WTC11 (cell line): ENCODE data around the gene RPL34. TPM values are rescaled to one million over a fixed set of nuclear protein-coding genes. Genes with fewer than 3 reads are reported as not detected.

Experiments used
- ATAC-seq: fragments of 200-7000 bp; cut with Tn5 transposase; 2 replicates; pipeline ENCODE4 v1.10.0; 2021; ENCODE audit warnings: mild to moderate bottlenecking, moderate library complexity
- CTCF ChIA-PET: fragments of 300-600 bp; sonication (Branson Sonifier 250); formaldehyde crosslinking; loops from one replicate; lab custom pipeline; 2021; ENCODE audit warnings: antibody characterized with exemption; lab: Charles Lee
- POLR2A ChIA-PET: fragments of 350-600 bp; sonication (Branson Sonifier 250); formaldehyde crosslinking; loops from one replicate; lab custom pipeline; 2021; ENCODE audit warnings: antibody characterized with exemption; lab: Charles Lee
- DNase-seq: peaks from one replicate; pipeline ENCODE4 v3.0.0; 2021; ENCODE audit warnings: low spot score
- H3K27ac Mint-ChIP-seq: 2 replicates; pipeline ENCODE4 v1.8.0; 2021; ENCODE audit warnings: mixed read lengths
- H3K27me3 Mint-ChIP-seq: 2 replicates; pipeline ENCODE4 v1.8.0; 2021; ENCODE audit warnings: low read depth, mild to moderate bottlenecking, moderate library complexity, mixed read lengths
- H3K36me3 Mint-ChIP-seq: 2 replicates; pipeline ENCODE4 v1.8.0; 2021; ENCODE audit warnings: mixed read lengths
- H3K4me1 Mint-ChIP-seq: 2 replicates; pipeline ENCODE4 v1.8.0; 2022; ENCODE audit warnings: mixed read lengths
- H3K4me3 Mint-ChIP-seq: 2 replicates; pipeline ENCODE4 v1.8.0; 2021; ENCODE audit warnings: mild to moderate bottlenecking, moderate library complexity, mixed read lengths
- H3K9me3 Mint-ChIP-seq: 2 replicates; pipeline ENCODE4 v1.8.0; 2021; ENCODE audit warnings: mixed read lengths
- CREB1 ChIP-seq: sonication (generic); formaldehyde crosslinking; IDR thresholded peaks from 2 replicates; pipeline ENCODE4 v1.8.0; 2023; ENCODE audit warnings: mild to moderate bottlenecking, missing genetic modification reagents
- EMX1 ChIP-seq: fragments of 250-450 bp; sonication (Bioruptor Pico); IDR thresholded peaks from 2 replicates; pipeline ENCODE4 v1.8.0; 2021; ENCODE audit warnings: mild to moderate bottlenecking
- FOXK1 ChIP-seq: sonication (generic); formaldehyde crosslinking; IDR thresholded peaks from 2 replicates; pipeline ENCODE4 v1.8.0; 2022; ENCODE audit warnings: mild to moderate bottlenecking, moderate library complexity, missing genetic modification reagents
- GRHL2 ChIP-seq: fragments of 250-450 bp; sonication (Bioruptor Pico); IDR thresholded peaks from 2 replicates; pipeline ENCODE4 v1.8.0; 2022; ENCODE audit warnings: mild to moderate bottlenecking, moderate library complexity; ENCODE audit not compliant: insufficient replicate concordance, severe bottlenecking
- IRF2 ChIP-seq: sonication (generic); formaldehyde crosslinking; IDR thresholded peaks from 2 replicates; pipeline ENCODE4 v1.8.0; 2022; ENCODE audit warnings: low read depth, missing genetic modification reagents, borderline replicate concordance
- JAZF1 ChIP-seq: fragments of 250-450 bp; sonication (Bioruptor Pico); IDR thresholded peaks from 2 replicates; pipeline ENCODE4 v1.9.0; 2021; ENCODE audit warnings: moderate library complexity, mild to moderate bottlenecking, inconsistent platforms
- KAT7 ChIP-seq: sonication (generic); formaldehyde crosslinking; IDR thresholded peaks from 2 replicates; pipeline ENCODE4 v1.8.1; 2023; ENCODE audit warnings: missing genetic modification reagents, mild to moderate bottlenecking, borderline replicate concordance
- RORB ChIP-seq: fragments of 250-450 bp; sonication (Bioruptor Pico); IDR thresholded peaks from 2 replicates; pipeline ENCODE4 v1.9.0; 2021; ENCODE audit warnings: mild to moderate bottlenecking
- SMAD3 ChIP-seq: sonication (generic); formaldehyde crosslinking; IDR thresholded peaks from 2 replicates; pipeline ENCODE4 v1.8.0; 2022; ENCODE audit warnings: missing genetic modification reagents, mild to moderate bottlenecking, borderline replicate concordance
- SP1 ChIP-seq: sonication (generic); formaldehyde crosslinking; conservative IDR thresholded peaks from 2 replicates; pipeline ENCODE4 v1.8.1; 2022; ENCODE audit warnings: missing genetic modification reagents
- TCF7 ChIP-seq: sonication (generic); formaldehyde crosslinking; IDR thresholded peaks from 2 replicates; pipeline ENCODE4 v1.8.0; 2022; ENCODE audit warnings: mild to moderate bottlenecking, low read depth, missing genetic modification reagents, moderate library complexity
- TEAD1 ChIP-seq: sonication (generic); formaldehyde crosslinking; IDR thresholded peaks from 2 replicates; pipeline ENCODE4 v1.8.0; 2022; ENCODE audit warnings: mild to moderate bottlenecking, missing genetic modification reagents
- ZNF138 ChIP-seq: sonication (generic); formaldehyde crosslinking; conservative IDR thresholded peaks from 2 replicates; pipeline ENCODE4 v1.8.1; 2022; ENCODE audit warnings: mild to moderate bottlenecking, moderate library complexity, missing genetic modification reagents
- ZNF219 ChIP-seq: sonication (generic); formaldehyde crosslinking; IDR thresholded peaks from 2 replicates; pipeline ENCODE4 v1.8.0; 2023; ENCODE audit warnings: missing genetic modification reagents, mild to moderate bottlenecking, borderline replicate concordance
- ZNF671 ChIP-seq: fragments of 250-450 bp; sonication (Bioruptor Pico); IDR thresholded peaks from 2 replicates; pipeline ENCODE4 v1.8.0; 2021; ENCODE audit warnings: mild to moderate bottlenecking
- total RNA-seq: library from RNA; stranded (reverse); gene quantifications from 3 replicates; pipeline ENCODE4 v1.2.3, GENCODE V29; 2021
- TF ChIP-seq, protein P1 (sequence below): sonication (generic); formaldehyde crosslinking; conservative IDR thresholded peaks from 2 replicates; pipeline ENCODE4 v1.8.1; 2022; ENCODE audit warnings: mild to moderate bottlenecking, missing genetic modification reagents
- TF ChIP-seq, protein P2 (sequence below): sonication (generic); formaldehyde crosslinking; IDR thresholded peaks from 2 replicates; pipeline ENCODE4 v1.8.0; 2022; ENCODE audit warnings: mild to moderate bottlenecking, missing genetic modification reagents
- TF ChIP-seq, protein P3 (sequence below): sonication (generic); formaldehyde crosslinking; IDR thresholded peaks from 2 replicates; pipeline ENCODE4 v1.8.1; 2023; ENCODE audit warnings: mild to moderate bottlenecking, missing genetic modification reagents, moderate library complexity
- TF ChIP-seq, protein P4 (sequence below): sonication (generic); formaldehyde crosslinking; IDR thresholded peaks from 2 replicates; pipeline ENCODE4 v1.8.1; 2022; ENCODE audit warnings: mild to moderate bottlenecking, missing genetic modification reagents, moderate library complexity, borderline replicate concordance
- TF ChIP-seq, protein P5 (sequence below): sonication (generic); formaldehyde crosslinking; IDR thresholded peaks from 2 replicates; pipeline ENCODE4 v1.8.1; 2022; ENCODE audit warnings: low read depth, mild to moderate bottlenecking, moderate library complexity, missing genetic modification reagents, borderline replicate concordance
- TF ChIP-seq, protein P6 (sequence below): sonication (generic); formaldehyde crosslinking; IDR thresholded peaks from 2 replicates; pipeline ENCODE4 v1.8.0; 2022; ENCODE audit warnings: missing genetic modification reagents
- TF ChIP-seq, protein P7 (sequence below): sonication (generic); formaldehyde crosslinking; IDR thresholded peaks from 2 replicates; pipeline ENCODE4 v1.8.1; 2023; ENCODE audit warnings: mild to moderate bottlenecking, missing genetic modification reagents

Gene RPL34
- total RNA-seq, 1 experiment from 2014 or later, result 1,253 TPM

DNA sequence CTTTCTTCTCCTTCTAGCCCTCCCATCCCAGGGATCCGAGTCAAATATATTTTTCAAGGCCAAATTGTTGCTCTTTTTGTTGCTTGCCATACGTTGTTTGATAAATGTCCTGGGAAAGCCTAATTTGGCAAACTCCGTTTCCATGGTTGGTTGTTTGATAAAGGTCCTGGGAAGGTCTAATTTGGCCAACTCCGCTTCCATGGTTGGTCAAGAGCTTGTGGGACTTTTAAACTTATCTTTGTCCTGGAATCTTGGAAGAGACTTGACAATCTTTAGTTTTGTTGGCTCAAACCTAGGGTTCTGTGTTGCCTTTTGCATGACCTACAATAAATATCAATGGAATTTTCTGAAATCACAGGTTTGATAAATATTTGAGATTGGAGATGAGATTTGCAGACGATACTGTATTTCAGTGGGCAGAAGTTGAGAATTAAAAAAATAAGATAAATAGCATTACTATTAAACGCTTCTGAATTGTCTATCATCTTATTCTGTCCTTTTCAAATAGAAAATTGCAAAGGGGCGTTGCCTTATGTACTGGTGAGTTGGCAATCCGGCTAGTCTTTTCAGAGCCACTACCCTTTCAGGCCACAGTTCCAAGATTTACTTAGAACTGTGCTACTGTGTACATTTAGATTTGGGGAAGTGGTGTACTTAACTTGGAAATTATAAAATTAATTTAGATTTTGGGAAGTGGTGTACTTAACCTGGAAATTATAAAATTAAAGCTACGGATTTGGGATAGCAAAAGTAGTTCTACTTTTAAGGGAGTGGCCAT is 30.8 kb downstream of the RPL34 start:
- CTCF ChIA-PET, result interaction anchor here (1.2 kb wide), 1 partner anchor 124 kb away, joined by 3 read pairs; no protein-coding TSS in a partner anchor
- Mint-ChIP-seq H3K9me3 (no peaks in the 10 kb centered on the region), H3K27ac (peak overlapping the region; percentile 97), H3K4me1 (peaks cover 6% of the 10 kb centered on the region; the same call in 1 of the 2 replicates), H3K36me3 (peaks cover 13% of the 10 kb centered on the region), H3K4me3 (peak overlapping the region; percentile 96), H3K27me3 (no peaks in the 10 kb centered on the region)
- POLR2A ChIA-PET, result no interaction called here
- ATAC-seq, result no peak
- DNase-seq, result no peak
- TF ChIP-seq GRHL2 (CRISPR knock-in tag), result no peak
- no peak for TF ChIP-seq FOXK1 (CRISPR knock-in tag)
- no peak for TF ChIP-seq RORB
- no peak for TF ChIP-seq ZNF671
- TF ChIP-seq KAT7, result no peak
- TF ChIP-seq IRF2 (CRISPR knock-in tag), result no peak
- TF ChIP-seq EMX1 (CRISPR knock-in tag), result no peak
- TF ChIP-seq JAZF1 (CRISPR knock-in tag), result no peak
- TF ChIP-seq SMAD3 (CRISPR knock-in tag), result no peak
- TF ChIP-seq, protein P1, sequence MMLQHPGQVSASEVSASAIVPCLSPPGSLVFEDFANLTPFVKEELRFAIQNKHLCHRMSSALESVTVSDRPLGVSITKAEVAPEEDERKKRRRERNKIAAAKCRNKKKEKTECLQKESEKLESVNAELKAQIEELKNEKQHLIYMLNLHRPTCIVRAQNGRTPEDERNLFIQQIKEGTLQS (CRISPR knock-in tag), result no peak
- no peak for TF ChIP-seq ZNF138 (CRISPR knock-in tag)
- no peak for TF ChIP-seq SP1 (CRISPR knock-in tag)
- TF ChIP-seq TCF7 (CRISPR knock-in tag), result no peak
- no peak for TF ChIP-seq ZNF219
- TF ChIP-seq, protein P2, sequence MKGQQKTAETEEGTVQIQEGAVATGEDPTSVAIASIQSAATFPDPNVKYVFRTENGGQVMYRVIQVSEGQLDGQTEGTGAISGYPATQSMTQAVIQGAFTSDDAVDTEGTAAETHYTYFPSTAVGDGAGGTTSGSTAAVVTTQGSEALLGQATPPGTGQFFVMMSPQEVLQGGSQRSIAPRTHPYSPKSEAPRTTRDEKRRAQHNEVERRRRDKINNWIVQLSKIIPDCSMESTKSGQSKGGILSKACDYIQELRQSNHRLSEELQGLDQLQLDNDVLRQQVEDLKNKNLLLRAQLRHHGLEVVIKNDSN (CRISPR knock-in tag), result no peak
- TF ChIP-seq, protein P3, sequence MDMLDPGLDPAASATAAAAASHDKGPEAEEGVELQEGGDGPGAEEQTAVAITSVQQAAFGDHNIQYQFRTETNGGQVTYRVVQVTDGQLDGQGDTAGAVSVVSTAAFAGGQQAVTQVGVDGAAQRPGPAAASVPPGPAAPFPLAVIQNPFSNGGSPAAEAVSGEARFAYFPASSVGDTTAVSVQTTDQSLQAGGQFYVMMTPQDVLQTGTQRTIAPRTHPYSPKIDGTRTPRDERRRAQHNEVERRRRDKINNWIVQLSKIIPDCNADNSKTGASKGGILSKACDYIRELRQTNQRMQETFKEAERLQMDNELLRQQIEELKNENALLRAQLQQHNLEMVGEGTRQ (CRISPR knock-in tag), result no peak
- TF ChIP-seq, protein P4, sequence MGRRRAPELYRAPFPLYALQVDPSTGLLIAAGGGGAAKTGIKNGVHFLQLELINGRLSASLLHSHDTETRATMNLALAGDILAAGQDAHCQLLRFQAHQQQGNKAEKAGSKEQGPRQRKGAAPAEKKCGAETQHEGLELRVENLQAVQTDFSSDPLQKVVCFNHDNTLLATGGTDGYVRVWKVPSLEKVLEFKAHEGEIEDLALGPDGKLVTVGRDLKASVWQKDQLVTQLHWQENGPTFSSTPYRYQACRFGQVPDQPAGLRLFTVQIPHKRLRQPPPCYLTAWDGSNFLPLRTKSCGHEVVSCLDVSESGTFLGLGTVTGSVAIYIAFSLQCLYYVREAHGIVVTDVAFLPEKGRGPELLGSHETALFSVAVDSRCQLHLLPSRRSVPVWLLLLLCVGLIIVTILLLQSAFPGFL (CRISPR knock-in tag), result no peak
- no peak for TF ChIP-seq CREB1

DNA sequence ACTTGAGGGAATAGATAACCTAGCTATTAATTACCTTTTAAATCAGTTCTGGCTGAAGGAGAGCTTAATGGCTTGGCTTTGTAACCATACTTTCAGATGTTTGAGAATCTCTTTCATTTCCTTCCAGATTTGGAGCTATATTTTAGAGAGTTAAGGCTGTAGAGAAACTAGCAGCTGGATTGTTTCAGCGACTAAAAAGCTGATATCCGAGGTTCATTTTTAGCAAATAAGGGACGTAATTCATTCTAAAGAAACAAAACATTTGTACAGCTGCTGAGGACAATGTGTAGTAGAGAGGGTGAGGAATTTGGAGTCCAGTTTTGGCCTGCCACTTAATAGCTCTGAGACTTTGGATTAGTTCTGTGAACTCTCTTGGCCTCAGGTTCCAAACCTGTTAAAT is 42.3 kb downstream of the RPL34 start:
- Mint-ChIP-seq H3K4me1 (no peaks in the 10 kb centered on the region), H3K4me3 (no peak overlapping the region), H3K27ac (no peak overlapping the region), H3K27me3 (no peaks in the 10 kb centered on the region), H3K9me3 (no peaks in the 10 kb centered on the region), H3K36me3 (peaks cover 46% of the 10 kb centered on the region)
- CTCF ChIA-PET, result no interaction called here
- ATAC-seq (no peak), DNase-seq (no peak)
- TF ChIP-seq, protein P5, sequence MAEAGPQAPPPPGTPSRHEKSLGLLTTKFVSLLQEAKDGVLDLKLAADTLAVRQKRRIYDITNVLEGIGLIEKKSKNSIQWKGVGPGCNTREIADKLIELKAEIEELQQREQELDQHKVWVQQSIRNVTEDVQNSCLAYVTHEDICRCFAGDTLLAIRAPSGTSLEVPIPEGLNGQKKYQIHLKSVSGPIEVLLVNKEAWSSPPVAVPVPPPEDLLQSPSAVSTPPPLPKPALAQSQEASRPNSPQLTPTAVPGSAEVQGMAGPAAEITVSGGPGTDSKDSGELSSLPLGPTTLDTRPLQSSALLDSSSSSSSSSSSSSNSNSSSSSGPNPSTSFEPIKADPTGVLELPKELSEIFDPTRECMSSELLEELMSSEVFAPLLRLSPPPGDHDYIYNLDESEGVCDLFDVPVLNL (CRISPR knock-in tag), result no peak
- TF ChIP-seq, protein P6, sequence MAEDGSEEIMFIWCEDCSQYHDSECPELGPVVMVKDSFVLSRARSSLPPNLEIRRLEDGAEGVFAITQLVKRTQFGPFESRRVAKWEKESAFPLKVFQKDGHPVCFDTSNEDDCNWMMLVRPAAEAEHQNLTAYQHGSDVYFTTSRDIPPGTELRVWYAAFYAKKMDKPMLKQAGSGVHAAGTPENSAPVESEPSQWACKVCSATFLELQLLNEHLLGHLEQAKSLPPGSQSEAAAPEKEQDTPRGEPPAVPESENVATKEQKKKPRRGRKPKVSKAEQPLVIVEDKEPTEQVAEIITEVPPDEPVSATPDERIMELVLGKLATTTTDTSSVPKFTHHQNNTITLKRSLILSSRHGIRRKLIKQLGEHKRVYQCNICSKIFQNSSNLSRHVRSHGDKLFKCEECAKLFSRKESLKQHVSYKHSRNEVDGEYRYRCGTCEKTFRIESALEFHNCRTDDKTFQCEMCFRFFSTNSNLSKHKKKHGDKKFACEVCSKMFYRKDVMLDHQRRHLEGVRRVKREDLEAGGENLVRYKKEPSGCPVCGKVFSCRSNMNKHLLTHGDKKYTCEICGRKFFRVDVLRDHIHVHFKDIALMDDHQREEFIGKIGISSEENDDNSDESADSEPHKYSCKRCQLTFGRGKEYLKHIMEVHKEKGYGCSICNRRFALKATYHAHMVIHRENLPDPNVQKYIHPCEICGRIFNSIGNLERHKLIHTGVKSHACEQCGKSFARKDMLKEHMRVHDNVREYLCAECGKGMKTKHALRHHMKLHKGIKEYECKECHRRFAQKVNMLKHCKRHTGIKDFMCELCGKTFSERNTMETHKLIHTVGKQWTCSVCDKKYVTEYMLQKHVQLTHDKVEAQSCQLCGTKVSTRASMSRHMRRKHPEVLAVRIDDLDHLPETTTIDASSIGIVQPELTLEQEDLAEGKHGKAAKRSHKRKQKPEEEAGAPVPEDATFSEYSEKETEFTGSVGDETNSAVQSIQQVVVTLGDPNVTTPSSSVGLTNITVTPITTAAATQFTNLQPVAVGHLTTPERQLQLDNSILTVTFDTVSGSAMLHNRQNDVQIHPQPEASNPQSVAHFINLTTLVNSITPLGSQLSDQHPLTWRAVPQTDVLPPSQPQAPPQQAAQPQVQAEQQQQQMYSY (CRISPR knock-in tag), result no peak
- TF ChIP-seq FOXK1 (CRISPR knock-in tag), result no peak
- no peak for TF ChIP-seq TEAD1
- TF ChIP-seq, protein P7, sequence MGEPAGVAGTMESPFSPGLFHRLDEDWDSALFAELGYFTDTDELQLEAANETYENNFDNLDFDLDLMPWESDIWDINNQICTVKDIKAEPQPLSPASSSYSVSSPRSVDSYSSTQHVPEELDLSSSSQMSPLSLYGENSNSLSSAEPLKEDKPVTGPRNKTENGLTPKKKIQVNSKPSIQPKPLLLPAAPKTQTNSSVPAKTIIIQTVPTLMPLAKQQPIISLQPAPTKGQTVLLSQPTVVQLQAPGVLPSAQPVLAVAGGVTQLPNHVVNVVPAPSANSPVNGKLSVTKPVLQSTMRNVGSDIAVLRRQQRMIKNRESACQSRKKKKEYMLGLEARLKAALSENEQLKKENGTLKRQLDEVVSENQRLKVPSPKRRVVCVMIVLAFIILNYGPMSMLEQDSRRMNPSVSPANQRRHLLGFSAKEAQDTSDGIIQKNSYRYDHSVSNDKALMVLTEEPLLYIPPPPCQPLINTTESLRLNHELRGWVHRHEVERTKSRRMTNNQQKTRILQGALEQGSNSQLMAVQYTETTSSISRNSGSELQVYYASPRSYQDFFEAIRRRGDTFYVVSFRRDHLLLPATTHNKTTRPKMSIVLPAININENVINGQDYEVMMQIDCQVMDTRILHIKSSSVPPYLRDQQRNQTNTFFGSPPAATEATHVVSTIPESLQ (CRISPR knock-in tag), result no peak
- POLR2A ChIA-PET, result no interaction called here
